ENCODE data around the gene SLC40A1.

SLC40A1 gene

DNA sequence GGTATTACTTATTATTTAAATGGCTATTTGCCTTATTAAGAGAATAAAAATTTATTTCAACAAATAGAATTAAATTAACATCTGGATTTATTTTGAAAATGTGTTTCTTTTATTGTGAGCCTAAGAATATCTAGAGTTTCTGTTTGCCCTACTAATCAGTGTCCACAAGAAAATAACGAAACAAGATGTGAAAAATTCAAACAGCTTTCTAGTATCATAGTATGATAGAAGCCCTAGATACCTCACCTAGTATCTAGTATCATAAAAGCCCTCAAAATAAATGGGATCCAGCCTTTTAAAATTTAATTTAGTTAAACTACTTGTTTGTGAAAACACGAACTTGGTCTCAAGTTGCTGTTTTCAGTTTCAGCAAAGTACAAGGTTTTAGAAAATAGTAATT is 13.7 kb upstream of the SLC40A1 start:
- TF ChIP-seq, protein P1, sequence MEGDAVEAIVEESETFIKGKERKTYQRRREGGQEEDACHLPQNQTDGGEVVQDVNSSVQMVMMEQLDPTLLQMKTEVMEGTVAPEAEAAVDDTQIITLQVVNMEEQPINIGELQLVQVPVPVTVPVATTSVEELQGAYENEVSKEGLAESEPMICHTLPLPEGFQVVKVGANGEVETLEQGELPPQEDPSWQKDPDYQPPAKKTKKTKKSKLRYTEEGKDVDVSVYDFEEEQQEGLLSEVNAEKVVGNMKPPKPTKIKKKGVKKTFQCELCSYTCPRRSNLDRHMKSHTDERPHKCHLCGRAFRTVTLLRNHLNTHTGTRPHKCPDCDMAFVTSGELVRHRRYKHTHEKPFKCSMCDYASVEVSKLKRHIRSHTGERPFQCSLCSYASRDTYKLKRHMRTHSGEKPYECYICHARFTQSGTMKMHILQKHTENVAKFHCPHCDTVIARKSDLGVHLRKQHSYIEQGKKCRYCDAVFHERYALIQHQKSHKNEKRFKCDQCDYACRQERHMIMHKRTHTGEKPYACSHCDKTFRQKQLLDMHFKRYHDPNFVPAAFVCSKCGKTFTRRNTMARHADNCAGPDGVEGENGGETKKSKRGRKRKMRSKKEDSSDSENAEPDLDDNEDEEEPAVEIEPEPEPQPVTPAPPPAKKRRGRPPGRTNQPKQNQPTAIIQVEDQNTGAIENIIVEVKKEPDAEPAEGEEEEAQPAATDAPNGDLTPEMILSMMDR (IDR thresholded peaks at IDR 0.05), result no peak

DNA sequence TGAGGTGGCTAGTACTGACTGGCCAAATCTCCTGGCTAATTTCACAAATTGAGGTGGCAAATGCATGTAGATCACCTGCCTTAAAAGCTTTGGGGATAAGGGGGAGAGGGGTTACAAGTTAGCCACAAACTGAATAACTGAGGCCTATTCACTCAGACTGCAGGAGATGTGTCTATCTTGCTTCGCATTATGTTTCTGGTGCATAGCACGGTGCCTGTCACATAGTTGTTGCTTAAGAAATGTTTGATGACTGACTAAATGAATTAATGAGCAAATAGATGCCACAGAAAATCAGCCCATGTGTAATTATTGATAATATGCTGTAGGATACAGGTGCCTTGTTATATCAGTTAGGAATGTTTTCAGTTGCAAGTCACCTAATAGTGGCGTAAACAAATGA is 12.5 kb upstream of the SLC40A1 start:
- TF ChIP-seq, protein P1 (IDR thresholded peaks at IDR 0.05), result no peak

DNA sequence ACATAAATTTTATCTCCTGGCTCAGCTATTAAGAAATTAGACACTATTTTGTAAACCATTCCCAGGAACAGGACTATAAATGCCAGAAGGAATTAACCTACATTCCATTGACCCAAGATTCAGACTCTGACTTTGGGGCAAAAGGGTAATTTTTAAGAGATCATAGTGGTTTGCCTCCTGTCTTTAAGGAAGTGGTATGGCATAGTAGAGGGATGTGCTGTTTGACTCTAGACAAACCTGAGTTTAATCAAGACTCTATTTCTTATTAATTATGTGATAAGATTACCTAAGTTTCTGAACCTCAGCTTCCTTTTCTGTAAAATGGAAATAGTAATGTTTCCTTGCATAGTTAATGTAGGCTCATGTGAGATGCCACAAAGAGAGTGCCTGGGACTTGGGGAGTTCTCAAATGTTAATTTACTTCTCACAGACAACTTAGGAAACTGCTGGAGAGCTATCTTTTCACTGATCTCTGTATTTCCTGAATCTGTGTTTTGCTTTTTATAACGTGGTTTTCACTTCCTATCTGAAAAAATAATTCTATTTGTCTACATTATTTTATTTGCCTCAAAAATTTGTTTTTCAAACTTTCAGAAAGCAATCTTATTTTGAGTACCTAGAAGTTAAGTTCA is 11.9 kb upstream of the SLC40A1 start:
- TF ChIP-seq, protein P1 (IDR thresholded peaks at IDR 0.05), result no peak

DNA sequence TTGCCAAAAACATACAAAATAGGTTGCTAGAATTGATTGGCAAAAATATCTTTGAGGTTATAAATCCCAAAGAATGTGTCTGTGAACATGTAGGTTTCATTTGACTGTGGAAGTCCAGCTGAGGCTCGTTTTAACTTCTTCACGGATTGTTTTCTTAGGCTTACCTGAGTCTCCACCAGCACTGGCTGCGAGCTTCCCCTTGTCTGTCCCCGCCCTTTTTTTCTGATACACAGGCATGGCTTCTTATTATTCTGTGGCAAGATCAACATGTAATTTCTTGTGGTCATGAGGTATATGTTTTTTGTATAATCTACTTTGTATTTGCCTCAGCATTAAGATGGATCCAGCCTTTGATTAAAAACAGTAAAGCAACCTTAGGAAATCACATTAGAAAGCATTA is 7.2 kb upstream of the SLC40A1 start:
- TF ChIP-seq, protein P1 (IDR thresholded peaks at IDR 0.05), result no peak

DNA sequence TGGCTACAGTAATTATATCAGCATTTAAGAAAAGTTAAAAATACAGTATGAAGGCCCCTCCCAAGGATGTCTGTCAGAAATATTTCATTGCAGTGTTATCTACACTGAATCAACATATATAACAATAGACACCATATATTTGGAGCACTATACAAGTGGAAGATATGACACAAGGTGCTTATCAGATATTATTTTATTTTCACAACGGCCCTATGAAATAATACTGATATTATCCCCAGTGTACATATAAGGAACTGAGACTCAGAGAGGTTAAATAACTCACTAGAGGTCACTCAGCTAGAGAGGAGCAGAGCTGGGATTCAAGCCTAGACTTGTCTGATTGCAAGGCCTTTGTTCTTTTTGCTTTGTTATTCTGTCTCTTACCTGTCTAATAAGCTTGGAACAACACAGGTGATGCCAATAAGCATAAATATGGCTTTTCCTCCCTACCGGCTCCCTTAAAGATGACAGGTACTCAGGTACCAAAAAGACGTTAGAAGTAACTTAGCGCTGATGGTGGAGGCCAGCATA is 4.7 kb upstream of the SLC40A1 start:
- TF ChIP-seq, protein P1 (IDR thresholded peaks at IDR 0.05), result no peak

DNA sequence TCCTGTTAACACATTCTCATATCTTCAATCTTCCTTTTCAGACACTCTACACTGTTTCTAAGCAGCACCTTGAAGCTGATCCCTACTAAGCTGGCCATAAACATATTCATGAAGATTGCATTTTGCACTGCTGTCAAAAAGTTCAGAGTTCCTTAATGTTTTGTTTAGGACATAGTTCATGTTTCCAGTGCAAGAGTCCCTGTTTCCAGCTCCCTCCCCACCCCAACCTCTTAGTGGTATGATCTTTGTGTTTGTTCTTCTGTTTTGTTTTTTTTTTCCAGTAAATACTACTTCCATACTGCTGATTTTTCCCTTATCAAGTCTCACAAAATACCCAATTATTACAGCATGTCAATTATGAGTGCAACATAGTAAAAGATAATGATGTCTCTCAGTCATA is 4.1 kb upstream of the SLC40A1 start:
- TF ChIP-seq, protein P1 (IDR thresholded peaks at IDR 0.05), result no peak

DNA sequence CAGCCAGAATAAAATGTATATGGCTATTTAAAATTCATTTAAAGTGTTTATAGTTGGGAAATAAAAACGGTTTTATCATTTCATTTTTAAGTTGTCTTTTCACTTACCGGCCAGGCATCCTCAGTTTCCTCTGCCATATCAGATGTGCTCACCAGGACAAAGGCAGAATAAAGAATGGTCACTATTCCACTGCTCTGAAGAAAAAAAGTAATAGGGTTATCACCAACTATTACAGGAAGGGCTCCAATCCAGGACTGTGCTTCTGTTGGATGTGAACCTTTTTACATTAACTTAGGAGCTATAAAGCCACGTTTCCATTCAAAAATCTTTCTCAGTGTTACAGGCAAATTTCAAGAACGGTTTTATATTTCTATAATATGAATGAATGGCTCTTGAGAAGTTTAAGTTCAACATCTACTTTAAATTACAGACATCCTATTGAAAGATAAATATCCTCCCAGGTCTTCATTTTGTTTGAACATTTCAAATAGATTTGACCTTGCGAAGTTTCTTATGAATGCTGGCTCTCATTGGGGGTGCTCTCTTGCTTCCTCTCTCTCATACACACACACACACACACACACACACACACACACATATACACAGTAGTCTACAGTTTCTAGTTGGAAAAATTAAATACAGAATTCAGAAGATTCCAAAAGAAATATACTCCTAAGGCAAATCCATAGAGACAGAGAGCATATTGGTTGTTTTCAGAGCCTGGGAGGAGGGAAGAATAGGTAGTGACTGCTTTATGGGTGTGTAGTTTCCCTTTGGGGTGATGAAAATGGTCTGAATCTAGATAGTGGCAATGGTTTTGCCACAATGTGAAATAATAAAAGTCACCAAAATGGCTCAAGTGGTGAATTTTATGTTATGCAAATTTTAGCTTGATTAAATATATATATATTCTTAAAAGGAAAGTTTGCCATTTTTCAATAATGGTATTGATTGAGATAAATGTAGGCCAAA is 2.9 kb upstream of the SLC40A1 start:
- TF ChIP-seq, protein P1 (IDR thresholded peaks at IDR 0.05), result no peak

Measured in LNCAP (cell line).